HG03565 (cell line): ENCODE results near the gene KIN.
"Not testable (repeated sequence)": the region's sequence is repeated elsewhere in the genome, so short reads cannot be mapped to it uniquely, and the experiment has no call there.

Experiments used
- ATAC-seq: cut with Tn5 transposase; IDR thresholded peaks from one replicate; pipeline ENCODE4 v1.9.1; 2021; ENCODE audit warnings: mild to moderate bottlenecking, moderate library complexity; ENCODE audit not compliant: unreplicated experiment

KIN gene, protein sequence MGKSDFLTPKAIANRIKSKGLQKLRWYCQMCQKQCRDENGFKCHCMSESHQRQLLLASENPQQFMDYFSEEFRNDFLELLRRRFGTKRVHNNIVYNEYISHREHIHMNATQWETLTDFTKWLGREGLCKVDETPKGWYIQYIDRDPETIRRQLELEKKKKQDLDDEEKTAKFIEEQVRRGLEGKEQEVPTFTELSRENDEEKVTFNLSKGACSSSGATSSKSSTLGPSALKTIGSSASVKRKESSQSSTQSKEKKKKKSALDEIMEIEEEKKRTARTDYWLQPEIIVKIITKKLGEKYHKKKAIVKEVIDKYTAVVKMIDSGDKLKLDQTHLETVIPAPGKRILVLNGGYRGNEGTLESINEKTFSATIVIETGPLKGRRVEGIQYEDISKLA

DNA sequence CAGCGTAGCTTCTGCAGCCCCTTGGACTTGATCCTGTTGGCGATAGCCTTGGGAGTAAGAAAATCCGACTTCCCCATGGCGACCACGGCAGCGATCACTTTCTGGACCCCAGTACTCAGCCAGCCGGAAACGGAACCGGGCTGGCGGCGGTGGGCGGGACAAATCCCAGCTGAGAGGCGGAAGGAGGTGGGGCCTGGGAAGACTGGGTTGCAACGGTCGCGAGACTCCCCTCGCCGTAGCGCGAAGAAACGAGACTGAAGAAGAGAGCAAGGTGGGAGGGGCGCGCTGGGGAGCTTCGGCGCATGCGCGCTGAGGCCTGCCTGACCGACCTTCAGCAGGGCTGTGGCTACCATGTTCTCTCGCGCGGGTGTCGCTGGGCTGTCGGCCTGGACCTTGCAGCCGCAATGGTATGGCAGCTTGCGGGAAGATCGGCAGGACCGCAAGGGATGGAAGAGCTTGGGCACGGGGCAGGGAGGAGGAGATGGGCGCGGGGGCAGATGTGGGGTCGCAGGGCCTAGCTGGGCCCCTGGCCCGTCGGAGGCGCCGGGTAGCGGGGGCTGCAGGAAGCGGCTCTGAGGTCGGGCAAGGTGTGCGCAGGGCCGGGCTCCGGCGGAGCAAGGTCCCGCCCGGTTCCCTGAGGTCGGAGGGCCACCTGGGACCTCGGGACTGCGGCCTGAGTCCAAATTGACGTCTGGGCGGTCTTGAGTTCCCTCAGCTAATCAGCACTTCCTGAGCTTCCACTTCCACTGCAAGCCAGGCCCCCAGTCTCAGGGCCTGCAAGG is at the start of gene KIN, which contains the start of gene ATP5F1C:
TSS of gene KIN (minus strand) at position 137 of the 782 bp plus-strand sequence. CDS start at position 77, 60 bp downstream.
TSS of gene ATP5F1C (plus strand) at position 321 of the 782 bp plus-strand sequence. CDS start at position 352, 31 bp downstream.
- ATAC-seq = peak; percentile 90

DNA sequence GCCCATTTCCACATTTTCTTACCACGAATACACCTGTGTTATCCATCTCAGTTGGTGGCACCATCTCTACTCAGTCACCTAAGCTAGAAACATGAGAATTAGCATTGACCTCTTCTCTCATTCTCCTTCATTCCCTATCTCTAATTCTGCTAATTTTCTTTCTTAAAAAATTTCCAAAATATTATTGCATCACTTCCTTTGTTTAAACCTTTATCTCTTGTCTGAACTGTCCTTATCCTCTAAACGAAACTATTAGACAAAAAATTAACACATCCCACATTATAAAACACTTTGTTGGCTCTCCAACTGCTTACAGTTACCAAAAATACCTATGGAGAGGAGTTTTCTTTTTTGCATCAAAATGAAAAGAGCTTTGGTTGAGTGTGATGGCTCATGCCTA is 48.8 kb upstream of the KIN start:
- no peak for ATAC-seq

DNA sequence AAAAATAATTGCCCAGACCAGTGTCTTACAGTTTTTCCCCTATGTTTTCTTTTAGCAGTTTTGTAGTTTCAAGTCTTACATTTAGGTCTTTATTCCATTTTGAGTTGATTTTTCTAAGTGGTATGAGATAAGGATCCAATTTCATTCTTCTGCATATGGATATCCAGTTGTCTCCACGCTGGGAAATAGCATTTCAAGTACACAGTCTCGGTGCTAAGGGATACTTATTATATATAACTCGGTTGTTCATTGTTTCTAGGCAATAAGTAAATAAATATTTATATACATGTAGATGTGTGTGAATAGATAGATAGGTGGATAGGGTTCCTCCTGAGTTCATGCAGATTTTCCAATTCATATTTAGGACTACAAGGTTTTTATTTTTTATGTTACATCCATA is 46.5 kb upstream of the KIN start:
- ATAC-seq = no peak

DNA sequence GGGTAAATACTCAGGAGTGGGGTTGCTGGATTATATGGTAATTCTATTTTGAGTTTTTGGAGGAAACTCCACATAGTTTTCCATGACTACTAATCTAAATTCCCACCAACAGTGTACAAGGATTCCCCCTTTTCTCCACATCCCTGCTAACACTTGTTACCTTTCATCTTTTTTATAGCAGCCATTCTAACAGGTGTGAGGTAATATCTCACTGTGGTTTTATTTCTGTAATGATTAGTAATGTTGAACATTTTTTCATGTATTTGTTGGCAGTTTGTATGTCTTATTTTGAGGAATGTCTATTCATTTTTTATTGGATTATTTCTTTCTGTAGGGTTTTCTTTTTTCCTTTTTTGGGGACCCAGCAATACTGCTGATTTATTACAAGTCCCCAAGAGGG is 45.4 kb upstream of the KIN start:
- no peak for ATAC-seq

DNA sequence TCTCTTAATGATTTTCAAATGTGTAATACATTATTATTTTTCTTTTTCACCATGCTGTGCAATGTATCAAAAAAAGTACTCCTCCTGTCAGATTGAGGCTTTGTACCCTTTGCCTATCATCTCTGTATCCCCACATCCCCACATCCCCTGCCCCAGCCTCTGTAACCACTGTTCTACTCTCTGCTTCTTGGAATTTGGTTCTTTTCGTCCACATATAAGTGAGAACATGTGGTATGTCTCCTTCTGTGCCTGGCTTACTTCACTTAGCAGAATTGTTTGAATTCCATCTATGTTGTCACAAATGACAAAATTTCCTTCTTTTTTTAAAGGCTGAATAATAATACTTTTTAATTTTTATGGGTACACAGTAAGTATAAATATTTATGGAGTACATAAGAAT is 44.3 kb upstream of the KIN start:
- no peak for ATAC-seq

DNA sequence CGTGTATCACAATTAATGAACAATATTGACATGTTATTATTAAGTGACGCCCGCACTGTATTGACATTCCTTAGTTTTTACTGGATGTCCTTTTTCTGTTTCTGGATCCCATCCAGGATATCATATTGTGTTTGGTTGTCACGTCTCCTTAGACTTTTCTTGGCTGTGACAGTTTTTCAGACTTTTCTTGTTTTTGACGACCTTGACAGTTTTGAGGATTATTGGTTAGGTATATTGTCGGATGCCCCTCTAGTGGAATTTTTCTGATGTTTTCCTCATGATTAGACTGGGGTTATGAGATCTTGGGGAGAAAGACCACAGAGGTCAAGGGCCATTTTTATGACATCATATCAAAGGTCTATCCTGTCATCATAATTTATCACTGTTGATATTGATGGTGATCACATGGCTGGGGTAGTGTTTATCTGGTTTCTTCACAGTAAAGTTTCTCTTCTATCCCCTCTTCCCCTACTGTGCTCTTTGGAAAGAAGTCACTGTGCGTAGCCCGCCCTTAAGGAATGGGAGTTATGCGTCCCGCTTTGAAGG is 41.6 kb upstream of the KIN start:
- ATAC-seq = no peak

DNA sequence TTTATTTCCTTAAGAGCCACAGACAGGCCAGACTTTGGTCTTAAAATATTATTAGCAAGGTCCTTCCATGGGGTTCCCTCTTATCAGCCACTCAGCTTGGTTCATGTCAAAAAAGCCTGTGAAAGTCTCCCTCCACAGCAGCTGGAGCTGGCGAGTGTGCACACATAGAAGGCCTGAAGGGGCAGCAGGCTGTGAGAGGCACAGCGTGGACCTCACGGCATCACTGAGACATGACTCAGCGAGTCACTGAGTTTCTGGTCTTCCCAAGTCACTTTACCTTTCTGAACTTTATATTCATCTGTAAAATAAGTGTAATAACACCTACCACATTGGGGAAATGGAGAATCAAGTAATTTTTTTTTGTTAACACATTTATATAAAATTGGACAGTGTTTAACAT is 39.2 kb upstream of the KIN start:
- no peak for ATAC-seq

DNA sequence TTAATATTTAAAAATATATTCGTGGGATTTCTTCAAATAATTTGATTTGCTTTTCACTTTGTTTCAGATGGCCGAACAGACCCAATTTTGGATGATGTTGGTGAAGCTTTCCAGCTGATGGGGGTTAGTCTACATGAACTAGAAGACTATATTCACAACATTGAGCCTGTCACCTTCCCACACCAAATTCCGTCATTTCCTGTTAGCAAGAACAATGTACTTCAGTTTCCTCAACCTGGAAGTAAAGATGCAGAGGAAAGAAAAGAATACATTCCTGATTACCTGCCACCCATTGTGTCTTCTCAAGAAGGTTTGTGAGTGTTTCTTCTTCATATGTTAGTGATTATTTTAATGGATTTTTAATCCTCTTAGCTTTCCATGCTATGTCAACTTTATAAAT is 36.5 kb upstream of the KIN start:
- ATAC-seq = no peak

DNA sequence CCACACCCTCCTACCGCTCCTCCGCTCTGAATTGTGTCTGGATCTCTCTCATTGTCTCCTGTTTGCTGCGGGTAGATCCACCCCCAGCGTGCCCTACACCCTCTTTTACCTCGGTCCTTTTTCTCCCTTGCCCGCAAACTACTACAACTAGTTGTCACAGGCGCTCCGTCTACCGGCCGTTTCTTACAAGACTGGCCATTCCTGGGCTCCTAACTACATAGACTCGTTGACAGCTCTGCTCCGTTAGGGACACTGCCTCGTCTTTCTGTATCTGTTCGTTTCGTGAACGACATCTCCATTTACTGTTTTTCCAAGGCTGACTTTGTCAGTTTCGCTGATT is 31.3 kb upstream of the KIN start:
- peak; percentile 23 for ATAC-seq

DNA sequence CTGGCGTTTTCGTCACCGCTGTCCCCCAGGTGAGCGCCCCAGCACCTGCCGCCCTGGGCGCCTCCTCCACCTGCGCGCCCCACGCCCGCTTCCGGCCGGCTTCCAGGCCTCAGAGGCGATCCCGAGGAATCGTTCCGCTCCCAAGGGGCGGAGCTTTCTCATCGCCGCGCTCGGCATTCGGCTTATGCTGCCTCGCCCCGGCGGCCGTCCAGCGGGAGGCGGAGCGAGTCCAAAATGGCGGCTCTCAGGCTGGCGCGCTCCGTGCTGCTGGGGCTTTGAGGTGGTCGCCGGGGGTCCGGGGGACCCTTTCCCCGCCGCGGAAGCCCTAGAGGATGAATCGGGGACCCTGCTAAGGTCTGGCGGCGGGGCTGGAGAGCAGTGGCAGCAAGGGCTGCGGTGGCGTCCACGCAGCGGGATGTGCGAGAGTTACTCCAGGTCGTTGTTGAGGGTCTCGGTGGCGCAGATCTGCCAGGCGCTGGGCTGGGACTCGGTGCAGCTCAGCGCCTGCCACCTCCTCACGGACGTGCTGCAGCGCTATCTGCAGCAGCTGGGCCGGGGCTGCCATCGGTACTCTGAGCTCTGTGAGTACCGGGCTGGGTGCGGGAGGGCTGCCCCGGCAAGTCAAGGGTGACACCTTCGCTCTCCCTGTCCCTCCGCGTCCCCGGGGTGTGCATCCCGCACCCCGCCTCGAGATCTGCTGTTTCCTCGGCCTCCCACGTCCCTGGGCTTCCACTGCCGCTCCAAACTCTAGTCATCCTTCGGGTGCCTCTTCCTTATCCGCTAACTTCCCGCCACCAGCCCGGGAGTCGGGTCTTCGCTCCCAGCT is 30.7 kb upstream of the KIN start, which contains the start of gene TAF3:
TSS of gene TAF3 (plus strand) at position 211 of the 826 bp plus-strand sequence. CDS start at position 416, 205 bp downstream.
- peak; percentile 91 for ATAC-seq

DNA sequence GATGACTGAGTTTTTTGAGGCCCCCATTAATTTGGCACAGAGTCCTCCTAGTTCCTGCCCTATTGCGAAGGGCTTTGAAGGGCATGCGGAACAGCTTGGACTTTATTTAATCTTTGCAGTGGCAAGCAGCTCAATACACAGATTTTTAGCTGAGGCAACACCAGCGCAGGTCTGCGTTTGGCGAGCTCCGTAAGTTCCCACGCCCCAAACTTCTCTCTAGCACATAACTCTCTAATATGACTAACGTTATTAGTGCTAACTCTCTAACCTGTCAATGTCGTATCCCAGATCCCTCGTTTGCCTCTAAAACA is 30.1 kb upstream of the KIN start:
- ATAC-seq = no peak

DNA sequence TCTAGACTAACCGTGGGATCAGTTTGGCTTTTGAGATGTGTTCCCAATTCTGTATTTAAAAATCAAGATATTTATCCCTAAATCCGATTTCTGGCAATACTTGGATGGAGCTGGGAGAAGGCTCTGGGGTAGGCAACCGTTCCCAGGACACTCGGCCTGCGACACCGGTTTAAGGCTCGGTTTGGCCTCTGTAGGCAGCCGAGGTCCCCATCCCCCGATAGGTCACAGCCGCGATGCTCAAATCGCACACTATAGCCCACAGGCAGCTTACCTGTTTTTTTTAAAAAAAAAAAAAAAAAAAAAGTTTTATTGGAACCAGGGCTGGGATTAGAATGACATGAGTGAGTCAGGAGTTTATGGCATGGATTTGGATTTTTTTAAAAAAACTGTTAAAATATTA is 29.8 kb upstream of the KIN start:
- ATAC-seq = no peak

DNA sequence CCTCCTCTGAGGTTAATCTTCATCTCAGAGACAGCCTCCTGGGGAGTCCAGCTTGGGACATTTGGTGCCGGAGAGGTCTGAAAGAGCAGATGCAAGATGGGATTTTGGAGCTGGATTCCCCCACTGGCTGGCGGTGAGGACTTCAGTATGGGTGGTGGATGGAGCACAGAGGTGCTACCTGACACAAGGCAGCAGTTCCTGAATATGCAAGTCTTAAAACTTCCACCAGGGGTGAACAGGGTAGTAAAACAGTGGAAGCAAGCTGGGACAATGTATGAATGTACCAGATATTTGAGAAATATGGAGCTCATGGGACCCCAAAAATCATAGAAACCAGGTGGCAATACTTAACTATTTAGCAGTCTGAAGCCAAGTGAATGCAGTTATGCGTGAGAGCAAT is 25.7 kb upstream of the KIN start:
- no peak for ATAC-seq

DNA sequence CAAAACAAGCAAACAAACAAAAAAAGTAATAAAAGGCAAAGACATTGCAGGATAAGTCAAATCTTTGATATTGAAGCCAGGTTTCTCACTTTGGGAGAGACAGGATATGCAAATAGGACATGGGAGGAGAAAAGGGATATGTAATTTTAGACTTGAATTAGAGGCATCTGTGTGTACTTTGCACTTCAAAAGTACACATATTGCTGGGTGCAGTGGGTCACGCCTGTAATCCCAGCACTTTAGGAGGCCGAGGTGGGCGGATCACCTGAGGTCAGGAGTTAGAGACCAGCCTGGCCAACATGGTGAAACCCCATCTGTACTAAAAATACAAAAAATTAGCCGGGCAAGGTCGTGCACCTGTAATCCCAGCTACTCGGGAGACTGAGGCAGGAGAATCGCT is 23.9 kb upstream of the KIN start:
- ATAC-seq = not testable (repeated sequence)

DNA sequence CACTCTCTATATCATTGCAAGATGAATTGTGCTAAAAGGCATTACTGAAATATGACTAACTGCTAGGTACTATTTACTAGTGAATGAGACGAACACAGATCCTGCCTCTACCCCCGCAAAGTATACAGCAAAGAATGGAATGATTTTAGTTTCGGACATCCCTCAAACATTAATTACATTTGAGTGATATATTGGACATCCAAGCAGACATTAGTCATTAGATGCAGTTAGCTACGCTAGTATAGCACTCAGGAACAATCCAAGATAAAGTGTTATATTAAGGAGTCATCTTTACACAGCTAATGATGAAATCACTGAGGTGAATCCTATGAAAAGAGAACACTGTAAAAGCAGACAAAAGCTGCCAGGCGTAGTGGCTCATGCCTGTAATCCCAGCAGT is 23.2 kb upstream of the KIN start:
- no peak for ATAC-seq

DNA sequence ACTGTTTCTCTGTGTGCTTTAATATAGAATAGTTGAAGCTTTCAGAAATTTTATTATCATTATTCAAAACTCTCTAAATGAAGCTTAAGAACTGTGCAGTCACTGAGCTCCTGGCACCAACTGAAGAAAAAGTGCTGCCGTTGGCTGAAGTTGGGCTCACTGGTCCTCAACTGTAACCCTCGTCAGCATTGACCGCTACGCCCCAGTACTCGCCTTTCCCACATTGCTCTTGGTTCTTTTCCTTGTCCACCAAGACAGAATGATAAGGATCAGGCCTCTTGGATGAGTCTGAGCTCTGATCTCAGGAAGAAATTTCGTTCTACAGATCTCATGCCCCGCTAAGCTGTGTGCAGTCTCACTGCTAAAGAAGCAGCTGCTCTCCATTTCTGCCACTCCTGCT is 22.6 kb upstream of the KIN start:
- ATAC-seq = no peak

DNA sequence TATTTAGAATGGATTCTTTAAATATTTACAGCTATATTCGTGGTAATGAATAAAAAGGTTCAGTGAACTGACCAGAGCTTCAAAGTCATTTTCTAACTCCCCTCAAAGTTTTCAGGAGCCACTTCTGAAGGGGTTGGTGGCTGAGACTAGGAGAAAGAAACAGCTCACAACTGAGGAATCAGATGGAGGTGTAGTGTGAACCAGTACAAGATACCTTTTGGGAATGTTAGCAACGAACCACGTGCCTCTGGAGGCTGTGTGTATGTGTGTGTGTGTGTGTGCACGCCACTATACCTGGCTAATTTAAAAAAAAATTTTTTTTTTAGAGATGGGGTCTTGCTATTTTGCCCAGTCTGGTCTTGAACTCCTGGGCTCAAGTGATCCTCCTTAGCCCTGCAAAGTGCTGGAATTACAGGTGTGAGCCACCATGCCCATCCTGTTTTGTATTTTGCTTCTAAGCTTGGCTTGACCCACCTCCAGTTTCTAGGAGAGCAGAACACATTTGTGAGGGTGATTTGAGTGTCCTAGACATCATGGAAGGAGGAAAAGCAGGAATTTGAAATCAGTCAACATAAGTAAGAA is 21.0 kb upstream of the KIN start:
- ATAC-seq = no peak

DNA sequence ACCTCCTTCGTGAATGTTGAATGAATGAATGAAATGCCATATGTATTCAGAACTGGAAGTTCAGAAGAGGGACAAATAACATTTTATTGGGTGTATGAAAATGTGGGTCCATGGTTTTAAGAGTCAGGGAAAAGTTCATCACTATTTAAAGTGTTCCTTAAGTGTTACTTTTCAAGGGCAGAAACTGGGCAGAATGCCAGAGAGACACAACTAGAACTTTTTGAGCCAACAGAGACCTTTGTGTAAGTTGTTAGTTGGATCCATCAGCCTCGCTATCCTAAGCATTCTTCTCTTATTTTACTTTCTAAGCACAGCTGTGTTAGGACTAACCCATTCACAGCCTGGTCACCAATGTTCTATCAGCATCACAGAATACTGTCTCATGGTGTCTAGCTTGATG is 16.9 kb upstream of the KIN start:
- ATAC-seq = no peak

DNA sequence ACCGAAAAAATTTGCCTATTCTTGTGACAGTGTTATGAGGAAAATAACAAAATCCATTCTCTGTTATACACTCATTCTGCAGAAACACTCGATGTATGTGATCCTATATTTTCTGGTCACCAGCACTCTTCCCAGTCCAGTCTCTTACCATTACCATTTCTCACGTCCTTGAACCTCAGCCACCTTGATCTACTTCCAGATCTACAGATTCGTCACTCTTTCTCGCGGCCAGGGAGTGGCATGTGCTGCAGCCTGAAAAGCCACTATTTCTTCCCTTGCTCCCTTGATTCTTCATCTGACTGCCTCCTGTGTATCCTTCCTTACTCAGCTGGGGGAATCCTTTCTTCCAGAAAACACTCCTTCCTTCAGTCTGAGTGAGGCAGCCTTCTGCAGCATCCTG is 16.4 kb upstream of the KIN start:
- ATAC-seq = no peak

DNA sequence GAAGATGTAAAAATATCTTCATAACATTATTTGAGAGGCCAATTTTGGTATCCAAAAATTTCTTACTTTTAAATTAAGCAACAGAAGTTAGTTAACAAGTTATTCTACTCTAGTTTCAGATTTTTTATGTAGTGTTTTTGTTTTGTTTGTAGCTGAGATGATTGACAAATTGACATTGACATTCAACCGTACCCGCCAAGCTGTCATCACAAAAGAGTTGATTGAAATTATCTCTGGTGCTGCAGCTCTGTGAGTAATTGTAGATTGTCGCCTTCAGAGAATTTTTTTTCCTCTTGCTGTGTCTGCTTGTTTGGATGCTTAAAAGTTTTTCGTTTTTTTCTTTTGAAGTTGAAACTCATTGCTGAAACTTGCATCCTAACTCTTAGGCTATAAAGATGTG is 14.8 kb upstream of the KIN start:
- no peak for ATAC-seq

DNA sequence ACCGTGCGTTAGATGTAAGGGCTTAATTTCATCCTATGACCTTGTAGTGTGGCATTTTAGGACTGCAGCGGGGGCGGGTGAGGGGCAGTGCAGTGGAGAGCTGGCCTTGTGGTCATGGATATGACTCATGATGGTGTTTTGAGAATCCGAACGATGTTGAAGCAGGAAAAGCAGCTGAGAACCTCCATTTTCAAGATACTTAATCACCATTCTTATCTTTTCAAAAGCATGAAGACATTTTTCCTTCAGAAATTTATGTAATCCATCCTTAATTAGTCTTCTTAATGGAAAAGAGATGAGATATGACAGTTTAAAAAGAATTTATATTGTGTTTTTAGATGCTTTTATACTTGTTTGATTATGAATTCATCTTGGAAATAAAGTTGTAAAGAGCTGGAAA is 9.8 kb upstream of the KIN start:
- ATAC-seq = no peak
